NCI-H128 (cell line): Measurements from ENCODE around the gene ATP6V1F.

Experiments used
- DNase-seq: peaks from one replicate; lab custom pipeline; 2025; ENCODE audit not compliant: unreplicated experiment; lab: John Stamatoyannopoulos, UW

Gene ATP6V1F

DNA sequence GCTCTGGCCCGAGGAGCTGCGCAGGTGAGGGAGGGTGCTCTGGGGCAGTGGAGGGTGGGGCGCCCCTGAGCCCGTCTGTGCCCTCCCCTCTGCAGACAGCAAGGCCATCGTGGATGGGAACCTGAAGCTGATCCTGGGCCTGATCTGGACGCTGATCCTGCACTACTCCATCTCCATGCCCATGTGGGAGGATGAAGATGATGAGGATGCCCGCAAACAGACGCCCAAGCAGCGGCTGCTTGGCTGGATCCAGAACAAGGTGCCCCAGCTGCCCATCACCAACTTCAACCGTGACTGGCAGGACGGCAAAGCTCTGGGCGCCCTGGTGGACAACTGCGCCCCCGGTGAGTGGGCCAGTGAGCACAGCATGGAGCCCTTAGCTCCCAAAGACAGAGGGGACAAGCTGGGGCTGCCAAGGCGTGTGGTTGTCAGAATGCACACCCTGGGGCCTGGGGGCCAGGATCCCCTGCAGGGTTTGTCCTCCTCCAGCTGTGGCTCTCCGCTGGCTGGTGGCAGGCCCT lies 27.4 kb upstream of the ATP6V1F start:
- DNase-seq: no peak

DNA sequence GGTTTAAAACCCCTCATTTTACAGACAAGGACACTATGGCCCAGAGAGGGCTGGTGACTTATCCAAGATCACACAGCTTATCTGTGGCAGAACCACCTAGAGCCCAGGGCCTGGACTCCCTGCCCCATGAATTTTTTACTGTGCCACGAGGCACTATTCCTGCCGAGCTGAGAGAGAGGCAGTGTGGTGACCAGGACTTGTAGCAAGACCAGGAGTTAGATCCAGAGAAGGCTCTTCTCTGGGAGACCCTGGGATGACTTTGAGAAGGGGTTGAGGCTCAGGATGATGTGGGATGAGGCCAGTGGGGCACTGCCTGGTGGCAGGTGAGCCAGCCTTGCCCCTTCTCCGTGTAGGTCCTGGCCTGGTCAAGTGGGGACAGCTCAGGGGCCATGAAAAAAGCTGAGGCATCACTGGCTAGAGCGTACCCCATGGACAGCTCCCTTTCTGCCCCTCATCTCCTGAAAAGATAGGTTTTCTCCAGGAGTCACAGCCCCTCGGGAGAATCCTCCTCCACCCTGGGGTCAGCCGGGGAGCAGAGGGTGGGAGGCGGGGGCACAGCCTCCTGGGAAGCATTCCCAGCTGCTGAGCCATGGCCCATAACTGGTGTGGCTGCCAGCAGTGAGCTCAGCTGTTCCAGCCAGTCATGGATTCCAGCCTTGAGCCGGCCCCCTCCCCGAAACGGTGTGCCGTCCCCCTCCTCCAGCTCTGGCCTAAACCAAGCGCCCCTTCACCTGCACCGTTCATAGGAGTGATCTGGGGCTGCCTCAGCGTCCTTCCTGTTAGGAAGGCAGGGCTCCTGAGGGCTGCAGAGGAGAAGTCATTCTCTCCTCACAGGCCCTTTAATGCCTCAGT lies 26.6 kb upstream of the ATP6V1F start:
- no peak for DNase-seq

DNA sequence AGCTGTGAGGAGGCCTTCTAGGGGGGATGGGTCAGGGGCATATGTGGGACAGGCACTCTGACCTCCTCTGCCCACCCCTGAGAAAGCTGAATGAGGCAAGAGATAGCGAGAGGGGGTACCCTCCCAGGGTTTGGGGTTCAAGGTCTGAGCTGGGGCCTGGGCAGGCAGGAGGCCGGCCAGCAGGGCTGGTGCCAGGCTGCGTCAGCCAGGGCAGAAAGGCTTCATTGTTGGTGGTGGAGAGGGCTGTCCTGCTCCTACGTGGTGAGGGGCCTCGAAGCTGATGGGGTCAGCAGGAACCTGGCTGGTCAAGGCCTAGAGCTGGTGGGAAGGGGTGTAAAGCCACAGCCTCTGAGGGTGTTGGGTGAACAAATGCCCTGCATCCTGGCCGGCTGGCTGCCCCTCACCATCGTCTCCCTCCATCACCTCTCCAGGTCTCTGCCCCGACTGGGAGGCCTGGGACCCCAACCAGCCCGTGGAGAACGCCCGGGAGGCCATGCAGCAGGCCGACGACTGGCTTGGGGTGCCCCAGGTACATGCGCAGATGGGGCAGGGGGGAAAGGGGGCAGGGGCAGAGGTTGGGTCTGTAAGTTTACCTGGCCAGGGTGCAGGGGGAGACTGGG lies 25.8 kb upstream of the ATP6V1F start:
- no peak for DNase-seq

DNA sequence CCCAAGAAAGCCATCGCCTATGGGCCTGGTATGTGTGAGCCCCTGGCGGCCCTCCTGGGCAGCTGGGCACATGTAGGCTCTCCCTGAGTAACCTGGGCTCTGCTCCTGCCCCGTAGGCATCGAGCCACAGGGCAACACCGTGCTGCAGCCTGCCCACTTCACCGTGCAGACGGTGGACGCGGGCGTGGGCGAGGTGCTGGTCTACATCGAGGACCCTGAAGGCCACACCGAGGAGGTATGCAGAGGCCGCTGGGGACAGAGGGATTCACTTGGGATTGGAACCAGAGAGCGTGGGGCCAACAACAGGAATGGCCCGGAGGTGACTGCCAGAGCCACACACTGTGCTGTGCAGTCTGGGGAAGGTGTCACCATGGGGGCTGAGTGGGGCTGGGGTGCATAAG lies 25.1 kb upstream of the ATP6V1F start:
- no peak for DNase-seq

DNA sequence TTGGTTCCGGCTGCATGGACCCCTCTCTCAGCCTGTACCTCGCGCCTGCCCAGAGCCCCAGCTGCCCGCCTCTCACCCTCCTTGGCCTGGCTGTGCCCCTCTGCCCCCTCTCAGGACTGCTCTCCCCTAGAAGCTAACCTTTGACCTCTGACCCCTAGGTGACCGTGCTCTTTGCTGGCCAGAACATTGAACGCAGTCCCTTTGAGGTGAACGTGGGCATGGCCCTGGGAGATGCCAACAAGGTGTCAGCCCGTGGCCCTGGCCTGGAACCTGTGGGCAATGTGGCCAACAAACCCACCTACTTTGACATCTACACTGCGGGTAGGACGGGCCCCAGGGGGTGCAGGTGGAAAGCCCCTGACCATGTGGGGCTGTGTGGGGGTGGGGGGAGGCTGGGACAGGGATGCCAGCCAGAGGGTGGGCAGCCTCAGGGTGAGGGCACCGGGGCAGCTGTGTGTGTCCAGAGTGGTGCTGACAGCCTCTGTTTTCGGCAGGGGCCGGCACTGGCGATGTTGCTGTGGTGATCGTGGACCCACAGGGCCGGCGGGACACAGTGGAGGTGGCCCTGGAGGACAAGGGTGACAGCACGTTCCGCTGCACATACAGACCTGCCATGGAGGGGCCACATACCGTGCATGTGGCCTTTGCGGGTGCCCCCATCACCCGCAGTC lies 24.4 kb upstream of the ATP6V1F start:
- DNase-seq: no peak

DNA sequence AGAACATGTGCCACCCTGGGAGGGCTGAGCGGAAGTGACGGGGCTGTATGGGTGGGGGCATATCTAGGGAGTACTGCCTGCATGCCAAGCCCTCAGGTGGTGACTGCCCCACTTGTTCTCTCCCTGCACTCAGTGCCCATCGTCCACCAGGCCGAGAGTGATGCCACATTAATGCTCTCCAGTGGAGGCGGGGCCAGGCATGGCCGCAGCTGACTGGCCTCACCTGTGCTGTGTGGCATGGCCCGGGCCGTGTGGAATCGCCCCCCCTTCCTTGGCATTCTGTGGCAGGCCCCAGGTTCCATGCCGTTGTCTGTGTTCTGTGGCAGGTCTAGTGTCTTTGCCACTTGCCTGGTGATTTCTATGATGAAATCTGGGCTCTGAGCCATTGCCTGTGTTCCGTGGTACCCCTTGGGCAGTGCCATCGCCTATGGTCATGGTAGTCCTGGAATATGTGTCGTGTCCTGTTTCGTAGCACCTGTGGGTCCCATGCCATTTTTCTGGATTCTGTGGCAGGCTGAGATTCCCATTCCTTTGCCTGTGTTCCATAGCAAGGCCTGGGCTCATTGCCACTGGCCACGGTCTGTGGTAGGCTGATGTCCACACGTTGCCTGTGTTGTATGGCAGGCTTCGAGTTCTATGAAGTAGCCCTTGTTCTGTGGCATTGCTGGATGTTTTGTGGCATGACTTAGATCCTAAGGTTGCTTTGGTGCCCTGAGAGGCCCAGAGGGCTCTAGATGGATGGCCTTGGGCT lies 23.5 kb upstream of the ATP6V1F start:
- no peak for DNase-seq

DNA sequence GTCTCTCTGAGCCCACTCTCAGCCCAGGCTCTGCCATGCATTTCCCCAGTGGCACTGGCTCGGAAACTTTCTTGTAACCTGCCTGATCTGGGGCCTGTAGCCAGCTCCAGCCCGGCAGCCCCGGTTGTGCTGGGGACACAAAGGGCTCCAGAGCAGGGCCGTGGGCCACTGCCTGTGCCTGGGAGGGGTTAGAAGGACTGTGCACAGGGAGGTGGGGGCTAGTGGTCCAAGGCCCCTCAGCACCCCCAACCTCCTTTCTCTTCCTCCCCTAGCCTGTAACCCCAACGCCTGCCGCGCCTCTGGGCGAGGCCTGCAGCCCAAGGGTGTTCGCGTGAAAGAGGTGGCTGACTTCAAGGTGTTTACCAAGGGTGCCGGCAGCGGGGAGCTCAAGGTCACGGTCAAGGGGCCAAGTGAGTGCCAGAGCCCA lies 22.9 kb upstream of the ATP6V1F start:
- no peak for DNase-seq

DNA sequence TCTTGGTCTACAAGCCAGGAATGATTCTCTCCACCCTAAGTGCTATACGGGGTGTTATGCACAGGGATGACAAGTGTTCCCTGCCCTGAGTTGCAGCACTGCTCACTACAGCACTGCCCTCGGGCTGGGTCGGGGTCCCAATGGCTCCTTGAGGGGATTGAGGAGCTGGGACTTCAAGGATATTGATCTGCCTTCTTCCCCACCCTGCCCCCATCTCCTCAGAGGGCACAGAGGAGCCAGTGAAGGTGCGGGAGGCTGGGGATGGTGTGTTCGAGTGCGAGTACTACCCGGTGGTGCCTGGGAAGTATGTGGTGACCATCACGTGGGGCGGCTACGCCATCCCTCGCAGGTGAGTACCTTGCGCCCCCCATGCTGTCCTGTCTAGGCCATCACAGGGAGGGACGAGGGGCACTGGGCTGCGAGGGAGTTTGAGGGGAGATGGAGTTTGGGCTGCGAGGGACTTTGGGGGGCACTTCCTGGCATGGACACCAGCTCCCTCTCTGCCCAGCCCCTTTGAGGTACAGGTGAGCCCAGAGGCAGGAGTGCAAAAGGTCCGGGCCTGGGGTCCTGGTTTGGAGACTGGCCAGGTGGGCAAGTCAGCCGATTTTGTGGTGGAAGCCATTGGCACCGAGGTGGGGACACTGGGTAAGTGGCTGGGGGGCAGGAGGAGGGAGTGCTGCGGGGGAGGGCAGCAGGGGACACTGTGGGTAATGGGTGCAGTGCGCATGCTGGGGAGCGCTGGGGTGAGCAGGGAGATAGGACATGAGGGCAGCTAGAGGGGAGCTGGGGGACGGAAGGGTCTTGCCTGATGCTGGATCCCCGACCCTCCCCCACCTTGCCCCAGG lies 22.1 kb upstream of the ATP6V1F start:
- DNase-seq: no peak

DNA sequence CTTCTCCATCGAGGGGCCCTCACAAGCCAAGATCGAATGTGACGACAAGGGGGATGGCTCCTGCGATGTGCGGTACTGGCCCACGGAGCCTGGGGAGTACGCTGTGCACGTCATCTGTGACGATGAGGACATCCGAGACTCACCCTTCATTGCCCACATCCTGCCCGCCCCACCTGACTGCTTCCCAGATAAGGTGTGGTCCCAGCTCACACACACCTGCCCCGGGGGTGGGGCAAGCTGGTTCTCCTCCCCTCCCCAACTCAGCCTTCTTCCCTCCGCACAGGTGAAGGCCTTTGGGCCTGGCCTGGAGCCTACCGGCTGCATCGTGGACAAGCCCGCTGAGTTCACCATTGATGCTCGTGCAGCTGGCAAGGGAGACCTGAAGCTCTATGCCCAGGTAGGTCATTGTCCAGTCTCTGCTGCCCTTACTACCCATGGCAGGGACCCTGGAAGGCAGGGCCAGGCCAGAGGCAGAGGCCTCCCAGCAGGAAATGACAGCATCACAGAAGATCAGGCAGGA lies 21.4 kb upstream of the ATP6V1F start:
- no peak for DNase-seq

DNA sequence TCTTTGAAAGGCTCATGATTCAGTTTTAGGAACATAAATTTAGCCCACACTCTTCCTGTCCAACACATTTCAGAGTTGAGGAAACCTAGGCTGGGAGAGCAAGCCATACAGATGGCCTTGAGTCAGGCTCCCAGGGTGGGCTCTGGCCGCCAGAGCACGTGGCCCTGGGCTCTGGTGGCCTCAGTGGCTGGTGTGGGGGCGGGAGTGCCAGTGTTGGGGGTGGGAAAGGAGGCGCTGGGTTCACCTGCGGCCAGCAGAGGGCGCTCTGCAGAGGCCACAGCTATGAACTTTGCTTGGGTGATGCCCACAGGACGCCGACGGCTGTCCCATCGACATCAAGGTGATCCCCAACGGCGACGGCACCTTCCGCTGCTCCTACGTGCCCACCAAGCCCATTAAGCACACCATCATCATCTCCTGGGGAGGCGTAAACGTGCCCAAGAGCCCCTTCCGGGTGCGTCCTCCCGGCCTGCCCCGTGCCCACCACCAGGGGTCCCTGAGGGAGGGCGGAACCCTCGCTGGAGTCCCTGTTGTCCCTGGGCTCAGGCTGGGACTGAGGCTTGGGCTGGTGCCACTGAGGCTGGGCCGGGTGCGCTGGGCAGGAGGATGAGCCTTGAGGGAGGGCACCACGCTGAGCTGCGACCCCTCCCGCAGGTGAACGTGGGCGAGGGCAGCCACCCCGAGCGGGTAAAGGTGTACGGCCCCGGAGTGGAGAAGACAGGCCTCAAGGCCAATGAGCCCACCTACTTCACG lies 20.6 kb upstream of the ATP6V1F start:
- no peak for DNase-seq

DNA sequence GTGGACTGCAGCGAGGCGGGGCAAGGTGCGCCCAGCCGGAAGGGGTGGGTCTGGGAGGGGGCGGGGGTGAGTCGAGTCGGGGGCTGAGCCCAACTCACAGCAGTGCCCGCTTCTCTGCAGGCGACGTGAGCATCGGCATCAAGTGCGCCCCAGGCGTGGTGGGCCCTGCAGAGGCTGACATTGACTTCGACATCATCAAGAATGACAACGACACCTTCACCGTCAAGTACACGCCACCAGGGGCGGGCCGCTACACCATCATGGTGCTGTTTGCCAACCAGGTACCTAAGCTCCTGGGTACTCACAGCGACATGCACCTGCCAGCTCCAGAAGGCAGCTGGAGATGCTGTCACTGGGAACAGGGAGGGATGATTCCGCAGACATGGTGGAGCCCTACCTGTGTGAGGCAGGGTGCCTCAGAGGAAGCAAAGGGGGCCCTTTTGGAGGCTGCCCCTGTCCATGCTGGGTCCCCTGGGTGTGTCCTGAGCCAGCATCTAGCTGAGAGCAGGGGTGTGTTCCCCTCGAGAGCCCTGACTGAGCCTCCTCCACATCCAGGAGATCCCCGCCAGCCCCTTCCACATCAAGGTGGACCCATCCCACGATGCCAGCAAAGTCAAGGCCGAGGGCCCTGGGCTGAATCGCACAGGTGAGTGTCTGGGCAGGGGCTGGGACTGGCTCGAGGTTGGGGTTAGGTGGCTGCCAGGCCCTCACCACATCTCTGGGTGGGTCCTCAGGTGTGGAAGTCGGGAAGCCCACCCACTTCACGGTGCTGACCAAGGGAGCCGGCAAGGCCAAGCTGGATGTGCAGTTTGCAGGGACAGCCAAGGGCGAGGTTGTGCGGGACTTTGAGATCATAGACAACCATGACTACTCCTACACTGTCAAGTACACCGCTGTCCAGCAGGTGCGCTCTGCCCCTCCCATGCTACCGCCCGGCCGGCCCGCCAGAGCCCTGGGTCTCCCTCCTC lies 19.7 kb upstream of the ATP6V1F start:
- DNase-seq: no peak

DNA sequence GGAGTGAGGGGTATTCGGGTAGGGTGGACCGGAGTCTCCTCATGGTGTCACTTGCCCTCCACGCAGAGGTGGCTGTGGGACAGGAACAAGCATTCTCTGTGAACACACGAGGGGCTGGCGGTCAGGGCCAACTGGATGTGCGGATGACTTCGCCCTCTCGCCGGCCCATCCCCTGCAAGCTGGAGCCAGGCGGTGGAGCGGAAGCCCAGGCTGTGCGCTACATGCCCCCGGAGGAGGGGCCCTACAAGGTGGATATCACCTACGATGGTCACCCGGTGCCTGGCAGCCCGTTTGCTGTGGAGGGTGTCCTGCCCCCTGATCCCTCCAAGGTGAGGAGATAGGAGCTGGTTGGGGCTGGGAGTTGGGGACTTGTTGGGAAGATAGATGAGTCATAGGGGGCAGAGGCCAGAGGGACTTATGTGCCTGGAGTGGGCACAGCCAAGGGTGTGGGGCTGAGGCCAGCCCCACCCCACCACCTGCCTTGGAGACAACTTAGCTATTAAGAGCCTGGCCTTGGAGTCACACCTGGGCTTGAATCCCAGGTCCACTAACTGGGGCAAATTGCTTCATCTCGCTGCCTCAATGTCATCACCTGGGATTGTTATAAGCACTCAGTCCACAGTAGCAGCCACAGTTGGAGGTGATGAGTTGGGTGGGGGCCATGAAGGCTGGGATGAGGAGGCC lies 18.6 kb upstream of the ATP6V1F start:
- DNase-seq: no peak

DNA sequence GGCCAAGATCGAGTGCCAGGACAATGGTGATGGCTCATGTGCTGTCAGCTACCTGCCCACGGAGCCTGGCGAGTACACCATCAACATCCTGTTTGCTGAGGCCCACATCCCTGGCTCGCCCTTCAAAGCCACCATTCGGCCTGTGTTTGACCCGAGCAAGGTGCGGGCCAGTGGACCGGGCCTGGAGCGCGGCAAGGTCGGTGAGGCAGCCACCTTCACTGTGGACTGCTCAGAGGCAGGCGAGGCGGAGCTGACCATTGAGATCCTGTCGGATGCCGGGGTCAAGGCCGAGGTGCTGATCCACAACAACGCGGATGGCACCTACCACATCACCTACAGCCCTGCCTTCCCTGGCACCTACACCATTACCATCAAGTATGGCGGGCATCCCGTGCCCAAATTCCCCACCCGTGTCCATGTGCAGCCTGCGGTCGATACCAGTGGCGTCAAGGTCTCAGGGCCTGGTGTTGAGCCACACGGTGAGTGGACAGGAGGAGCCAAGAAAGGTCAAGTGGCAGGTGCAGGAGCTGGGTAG lies 17.8 kb upstream of the ATP6V1F start:
- DNase-seq: no peak

DNA sequence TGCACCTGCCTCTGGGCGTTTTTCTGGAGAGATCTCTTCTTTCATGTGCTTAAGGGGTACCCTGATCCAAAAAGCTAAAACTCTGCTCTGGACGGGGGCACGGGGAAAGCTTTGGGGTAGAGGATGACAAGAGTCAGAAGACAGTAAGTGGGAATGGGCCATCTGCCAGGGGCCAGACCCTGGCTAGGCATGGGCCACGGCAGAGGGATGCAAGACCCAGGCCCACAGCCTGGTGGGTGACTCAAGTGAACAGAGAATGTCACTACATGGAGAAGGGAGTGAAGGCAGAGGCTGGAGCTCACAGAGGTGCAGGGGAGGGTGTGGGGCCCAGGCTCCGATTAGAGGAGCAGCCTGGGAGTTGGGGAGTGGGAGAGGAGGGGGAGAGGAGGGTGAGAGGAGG lies 17.2 kb upstream of the ATP6V1F start:
- DNase-seq: no peak

DNA sequence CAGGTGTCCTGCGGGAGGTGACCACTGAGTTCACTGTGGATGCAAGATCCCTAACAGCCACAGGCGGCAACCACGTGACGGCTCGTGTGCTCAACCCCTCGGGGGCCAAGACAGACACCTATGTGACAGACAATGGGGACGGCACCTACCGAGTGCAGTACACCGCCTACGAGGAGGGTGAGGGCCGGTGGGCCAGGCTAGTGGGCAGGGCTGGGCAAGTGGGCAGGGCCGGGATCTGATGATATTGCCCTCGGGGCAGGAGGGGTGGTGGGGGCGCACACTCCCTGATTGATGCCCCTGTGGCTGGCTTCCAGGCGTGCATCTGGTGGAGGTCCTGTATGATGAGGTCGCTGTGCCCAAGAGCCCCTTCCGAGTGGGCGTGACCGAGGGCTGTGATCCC lies 16.7 kb upstream of the ATP6V1F start:
- no peak for DNase-seq

DNA sequence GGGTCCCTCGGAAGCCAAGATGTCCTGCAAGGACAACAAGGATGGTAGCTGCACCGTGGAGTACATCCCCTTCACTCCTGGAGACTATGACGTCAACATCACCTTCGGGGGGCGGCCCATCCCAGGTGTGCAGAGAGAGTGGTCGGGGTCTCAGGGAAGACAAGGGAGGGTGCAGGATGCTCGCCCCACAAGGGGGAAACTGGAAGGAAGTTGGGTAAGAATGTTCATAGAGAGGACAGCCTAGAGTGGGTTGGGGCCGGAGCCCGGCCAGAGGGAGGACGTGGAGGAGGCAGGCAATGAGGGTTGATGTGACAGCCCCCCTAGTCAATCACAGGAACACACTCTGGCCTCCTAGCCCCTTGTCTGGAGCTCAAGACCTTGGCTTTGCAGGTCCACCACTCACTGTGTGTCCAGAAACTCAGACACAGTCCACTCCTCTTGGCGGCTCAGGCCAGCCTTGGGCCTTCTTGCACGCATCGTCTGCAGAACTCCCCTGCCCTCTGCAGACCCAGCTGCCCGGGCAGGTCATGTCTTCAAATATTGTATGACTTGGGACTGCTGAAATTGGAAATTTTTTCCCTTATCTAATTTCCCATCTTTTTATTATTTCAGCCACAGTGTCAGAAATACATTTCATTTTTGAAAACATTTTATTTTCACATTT lies 15.7 kb upstream of the ATP6V1F start:
- no peak for DNase-seq

DNA sequence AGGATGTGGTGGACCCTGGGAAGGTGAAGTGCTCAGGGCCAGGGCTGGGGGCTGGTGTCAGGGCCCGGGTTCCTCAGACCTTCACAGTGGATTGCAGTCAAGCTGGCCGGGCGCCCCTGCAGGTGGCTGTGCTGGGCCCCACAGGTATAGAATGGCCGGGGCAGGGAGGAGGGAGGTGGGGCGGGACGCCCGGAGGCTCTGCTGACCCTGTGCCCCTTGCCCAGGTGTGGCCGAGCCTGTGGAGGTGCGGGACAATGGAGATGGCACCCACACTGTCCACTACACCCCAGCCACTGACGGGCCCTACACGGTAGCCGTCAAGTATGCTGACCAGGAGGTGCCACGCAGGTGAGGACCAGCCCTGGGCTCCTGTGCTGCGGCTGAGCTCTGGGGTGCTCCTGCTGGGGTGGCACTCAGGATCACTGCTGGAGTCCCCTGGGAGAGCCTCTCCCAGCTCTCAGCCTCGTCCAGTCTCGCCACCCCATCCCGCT lies 14.9 kb upstream of the ATP6V1F start:
- DNase-seq: no peak
